ENCODE results near the gene VKORC1. TPM values are rescaled to one million over a fixed set of nuclear protein-coding genes. Genes with fewer than 3 reads are reported as not detected.
A peak's percentile ranks its signal among the peaks of the same experiment; 100 is the strongest.

VKORC1 gene
- total and polyA plus RNA-seq, 4 experiments from 2014 or later = 48.9 to 114 (median 72.5) TPM

DNA sequence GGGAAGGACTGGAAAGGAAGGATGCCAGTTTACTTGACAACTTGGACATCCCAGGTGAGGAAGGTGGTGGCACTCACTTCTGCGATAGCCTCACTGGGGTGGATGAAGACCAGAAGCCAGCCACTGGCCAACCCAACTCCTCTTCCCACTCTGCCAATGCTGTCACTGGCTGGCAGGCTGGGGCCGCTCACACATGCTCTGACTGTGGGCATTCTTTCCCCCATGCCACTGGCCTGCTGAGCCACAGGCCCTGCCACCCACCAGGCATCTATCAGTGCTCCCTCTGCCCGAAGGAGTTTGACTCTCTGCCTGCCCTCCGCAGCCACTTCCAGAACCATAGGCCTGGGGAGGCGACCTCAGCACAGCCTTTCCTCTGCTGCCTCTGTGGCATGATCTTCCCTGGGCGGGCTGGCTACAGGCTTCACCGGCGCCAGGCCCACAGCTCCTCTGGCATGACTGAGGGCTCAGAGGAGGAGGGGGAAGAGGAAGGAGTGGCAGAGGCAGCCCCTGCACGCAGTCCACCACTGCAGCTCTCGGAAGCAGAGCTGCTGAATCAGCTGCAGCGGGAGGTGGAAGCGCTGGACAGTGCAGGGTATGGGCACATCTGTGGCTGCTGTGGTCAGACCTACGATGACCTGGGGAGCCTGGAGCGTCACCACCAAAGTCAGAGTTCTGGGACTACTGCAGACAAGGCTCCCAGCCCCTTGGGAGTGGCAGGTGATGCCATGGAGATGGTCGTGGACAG lies 15.8 kb downstream of the VKORC1 start:
- peak overlapping the region in 1 of 8 donors; percentile 10 for H3K4me3 Mint-ChIP-seq
- Histone ChIP-seq H3K9me3 (ENCODE audit: control insufficient read depth in 1 of 2, low read length in 2 of 2) (no peaks in the 10 kb centered on the region), H3K27ac (ENCODE audit: low read depth, low read length) (no peak overlapping the region), H3K27me3 (ENCODE audit: insufficient read depth, low read length) (no peaks in the 10 kb centered on the region), H3K4me1 (ENCODE audit: insufficient read depth, low read length) (peaks cover 23% of the 10 kb centered on the region), H3K4me3 (ENCODE audit: low read length in 2 of 2) (no peak overlapping the region), H3K36me3 (ENCODE audit: insufficient read depth, low read length) (peaks cover 48% of the 10 kb centered on the region)
- H3K36me3 Mint-ChIP-seq = peaks cover 6 to 62% of the 10 kb centered on the region in 2 donors
- peaks cover 9 to 59% (median 18%) of the 10 kb centered on the region in 4 donors for H3K4me1 Mint-ChIP-seq
- intact Hi-C loops (cut with micrococcal nuclease) = no loop called here
- no peak overlapping the region for H3K27ac Mint-ChIP-seq
- CTCF ChIA-PET (ENCODE audit: partially characterized antibody) = no interaction called here
- POLR2A ChIA-PET (ENCODE audit: partially characterized antibody) = no interaction called here
- no peak for DNase-seq
- H3K9me3 Mint-ChIP-seq = peaks cover 0 to 2% (median 0%) of the 10 kb centered on the region in 8 donors
- peaks cover 0 to 2% of the 10 kb centered on the region in 2 donors for H3K27me3 Mint-ChIP-seq

DNA sequence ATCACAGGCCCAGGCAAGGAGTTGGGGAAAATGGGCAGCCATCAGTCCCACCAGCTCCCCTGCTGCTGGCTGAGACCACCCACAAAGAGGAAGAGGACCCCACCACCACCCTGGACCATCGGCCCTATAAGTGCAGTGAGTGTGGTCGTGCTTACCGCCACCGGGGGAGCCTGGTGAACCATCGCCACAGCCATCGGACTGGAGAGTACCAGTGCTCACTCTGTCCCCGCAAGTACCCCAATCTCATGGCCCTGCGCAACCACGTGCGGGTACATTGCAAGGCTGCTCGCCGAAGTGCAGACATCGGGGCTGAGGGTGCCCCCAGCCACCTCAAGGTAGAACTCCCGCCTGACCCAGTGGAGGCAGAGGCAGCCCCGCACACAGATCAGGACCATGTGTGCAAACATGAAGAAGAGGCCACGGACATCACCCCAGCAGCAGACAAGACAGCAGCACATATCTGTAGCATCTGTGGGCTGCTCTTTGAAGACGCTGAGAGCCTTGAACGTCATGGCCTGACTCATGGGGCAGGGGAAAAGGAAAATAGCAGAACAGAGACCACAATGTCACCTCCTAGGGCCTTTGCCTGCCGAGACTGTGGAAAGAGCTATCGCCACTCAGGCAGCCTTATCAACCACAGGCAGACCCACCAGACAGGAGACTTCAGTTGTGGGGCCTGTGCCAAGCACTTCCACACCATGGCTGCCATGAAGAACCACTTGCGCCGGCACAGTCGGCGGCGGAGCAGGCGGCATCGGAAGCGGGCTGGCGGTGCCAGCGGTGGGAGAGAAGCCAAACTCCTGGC lies 16.8 kb downstream of the VKORC1 start:
- CTCF ChIA-PET (ENCODE audit: partially characterized antibody) = no interaction called here
- POLR2A ChIA-PET (ENCODE audit: partially characterized antibody) = no interaction called here
- H3K27ac Mint-ChIP-seq = peak overlapping the region in 1 of 7 donors; percentile 17

DNA sequence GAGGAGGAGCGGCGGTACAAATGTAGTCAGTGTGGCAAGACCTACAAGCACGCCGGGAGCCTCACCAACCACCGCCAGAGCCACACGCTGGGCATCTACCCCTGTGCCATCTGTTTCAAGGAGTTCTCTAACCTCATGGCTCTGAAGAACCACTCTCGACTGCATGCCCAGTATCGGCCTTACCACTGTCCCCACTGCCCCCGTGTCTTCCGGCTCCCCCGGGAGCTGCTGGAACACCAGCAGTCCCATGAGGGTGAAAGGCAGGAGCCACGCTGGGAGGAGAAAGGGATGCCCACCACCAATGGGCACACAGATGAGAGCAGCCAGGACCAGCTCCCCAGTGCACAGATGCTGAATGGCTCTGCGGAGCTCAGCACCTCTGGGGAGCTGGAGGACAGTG lies 17.6 kb downstream of the VKORC1 start:
- peaks cover 0 to 2% of the 10 kb centered on the region in 2 donors for H3K27me3 Mint-ChIP-seq
- peaks cover 0 to 2% (median 0%) of the 10 kb centered on the region in 8 donors for H3K9me3 Mint-ChIP-seq
- Histone ChIP-seq H3K36me3 (ENCODE audit: insufficient read depth, low read length) (peaks cover 48% of the 10 kb centered on the region), H3K9me3 (ENCODE audit: control insufficient read depth in 1 of 2, low read length in 2 of 2) (no peaks in the 10 kb centered on the region), H3K4me1 (ENCODE audit: insufficient read depth, low read length) (peaks cover 29% of the 10 kb centered on the region), H3K27ac (ENCODE audit: low read depth, low read length) (no peak overlapping the region), H3K4me3 (ENCODE audit: low read length in 2 of 2) (no peak overlapping the region), H3K27me3 (ENCODE audit: insufficient read depth, low read length) (no peaks in the 10 kb centered on the region)
- intact Hi-C loops (cut with micrococcal nuclease) = no loop called here
- DNase-seq = no peak
- peaks cover 6 to 64% of the 10 kb centered on the region in 2 donors for H3K36me3 Mint-ChIP-seq
- peaks cover 13 to 63% (median 26%) of the 10 kb centered on the region in 4 donors for H3K4me1 Mint-ChIP-seq
- ChIA-PET CTCF (ENCODE audit: partially characterized antibody) (no interaction called here), POLR2A (ENCODE audit: partially characterized antibody) (no interaction called here)
- no peak overlapping the region for H3K4me3 Mint-ChIP-seq
- no peak overlapping the region for H3K27ac Mint-ChIP-seq

More for the DNA sequence above, 16.8 kb downstream of the VKORC1 start:
- intact Hi-C loops (cut with micrococcal nuclease) = no loop called here
- Histone ChIP-seq H3K9me3 (ENCODE audit: control insufficient read depth in 1 of 2, low read length in 2 of 2) (no peaks in the 10 kb centered on the region), H3K36me3 (ENCODE audit: insufficient read depth, low read length) (peaks cover 48% of the 10 kb centered on the region), H3K27ac (ENCODE audit: low read depth, low read length) (no peak overlapping the region), H3K4me1 (ENCODE audit: insufficient read depth, low read length) (peaks cover 24% of the 10 kb centered on the region), H3K27me3 (ENCODE audit: insufficient read depth, low read length) (no peaks in the 10 kb centered on the region), H3K4me3 (ENCODE audit: low read length in 2 of 2) (no peak overlapping the region)
- Mint-ChIP-seq H3K27me3 (peaks cover 0 to 2% of the 10 kb centered on the region in 2 donors), H3K4me3 (no peak overlapping the region), H3K36me3 (peaks cover 6 to 65% of the 10 kb centered on the region in 2 donors), H3K4me1 (peaks cover 9 to 61% (median 21%) of the 10 kb centered on the region in 4 donors), H3K9me3 (peaks cover 0 to 2% (median 0%) of the 10 kb centered on the region in 8 donors)
- DNase-seq = no peak

DNA sequence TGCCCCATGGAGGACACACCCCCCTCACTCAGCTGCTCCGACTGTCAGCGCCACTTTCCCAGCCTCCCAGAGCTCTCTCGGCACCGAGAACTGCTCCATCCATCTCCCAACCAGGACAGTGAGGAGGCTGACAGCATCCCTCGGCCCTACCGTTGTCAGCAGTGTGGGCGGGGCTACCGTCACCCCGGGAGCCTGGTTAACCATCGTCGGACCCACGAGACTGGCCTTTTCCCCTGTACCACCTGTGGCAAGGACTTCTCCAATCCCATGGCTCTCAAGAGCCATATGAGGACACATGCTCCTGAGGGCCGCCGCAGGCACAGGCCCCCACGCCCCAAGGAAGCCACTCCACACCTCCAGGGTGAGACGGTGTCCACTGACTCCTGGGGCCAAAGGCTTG lies 18.3 kb downstream of the VKORC1 start:
- peaks cover 0 to 2% of the 10 kb centered on the region in 2 donors for H3K27me3 Mint-ChIP-seq
- peaks cover 17 to 67% (median 31%) of the 10 kb centered on the region in 4 donors for H3K4me1 Mint-ChIP-seq
- DNase-seq = no peak
- Histone ChIP-seq H3K27ac (ENCODE audit: low read depth, low read length) (no peak overlapping the region), H3K9me3 (ENCODE audit: control insufficient read depth in 1 of 2, low read length in 2 of 2) (no peaks in the 10 kb centered on the region), H3K27me3 (ENCODE audit: insufficient read depth, low read length) (no peaks in the 10 kb centered on the region), H3K4me3 (ENCODE audit: low read length in 2 of 2) (no peak overlapping the region), H3K4me1 (ENCODE audit: insufficient read depth, low read length) (peaks cover 27% of the 10 kb centered on the region), H3K36me3 (ENCODE audit: insufficient read depth, low read length) (peaks cover 48% of the 10 kb centered on the region)
- H3K27ac Mint-ChIP-seq = peak overlapping the region in 5 of 7 donors; percentile 30 to 99 (median 93)
- CTCF ChIA-PET (ENCODE audit: partially characterized antibody) = interaction anchor here (1.0 kb wide), 1 partner anchor 66 kb away, joined by 4 read pairs; no protein-coding TSS in a partner anchor
- H3K36me3 Mint-ChIP-seq = peaks cover 6 to 64% of the 10 kb centered on the region in 2 donors
- H3K9me3 Mint-ChIP-seq = peaks cover 0 to 2% (median 0%) of the 10 kb centered on the region in 8 donors
- intact Hi-C loops (cut with micrococcal nuclease) = no loop called here
- H3K4me3 Mint-ChIP-seq = peak overlapping the region in 1 of 8 donors; percentile 99
- POLR2A ChIA-PET (ENCODE audit: partially characterized antibody) = interaction anchor here (0.9 to 4.2 kb wide), 3 partner anchors 17 to 41 kb away, joined by 3 to 61 read pairs (median 4); partner anchors contain the start of genes KAT8 and VKORC1

DNA sequence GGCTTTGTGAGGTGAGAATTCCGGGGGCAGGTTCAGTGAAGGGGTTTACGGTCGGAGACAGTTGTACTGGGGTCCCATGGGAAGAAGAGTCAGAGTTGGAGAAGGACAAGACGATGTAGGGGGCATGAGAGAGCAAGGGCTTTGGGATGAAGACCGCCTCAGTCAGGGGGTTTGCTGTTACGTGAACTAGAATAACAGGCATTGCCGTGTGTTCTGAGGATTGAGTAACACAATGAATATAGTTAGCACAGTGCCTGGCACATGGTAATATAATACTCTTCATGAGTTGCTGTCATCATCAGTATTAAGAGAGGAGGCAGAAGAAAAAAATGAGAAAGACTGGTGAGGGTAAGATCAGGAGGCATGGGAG lies 19.8 kb downstream of the VKORC1 start:
- H3K4me1 Mint-ChIP-seq = peaks cover 17 to 62% (median 28%) of the 10 kb centered on the region in 4 donors
- peaks cover 38% of the 10 kb centered on the region for H3K36me3 ChIP-seq (ENCODE audit: insufficient read depth, low read length)
- peaks cover 6 to 56% of the 10 kb centered on the region in 2 donors for H3K36me3 Mint-ChIP-seq
- no peaks in the 10 kb centered on the region for H3K27me3 ChIP-seq (ENCODE audit: insufficient read depth, low read length)
- H3K27ac ChIP-seq (ENCODE audit: low read depth, low read length) = peak overlapping the region; percentile 87
- H3K27ac Mint-ChIP-seq = peak overlapping the region; percentile 93 to 99 (median 98)
- peaks cover 0 to 2% (median 0%) of the 10 kb centered on the region in 8 donors for H3K9me3 Mint-ChIP-seq
- no peak for DNase-seq
- CTCF ChIA-PET (ENCODE audit: partially characterized antibody) = interaction anchor here (1.0 to 1.2 kb wide), 2 partner anchors 89 to 90 kb away, joined by 3 read pairs; partner anchors contain the start of gene HSD3B7
- H3K4me3 ChIP-seq (ENCODE audit: low read length in 2 of 2) = peak overlapping the region; percentile 57 to 86
- H3K4me3 Mint-ChIP-seq = peak overlapping the region; percentile 89 to 99 (median 94)
- H3K9me3 ChIP-seq (ENCODE audit: control insufficient read depth in 1 of 2, low read length in 2 of 2) = no peaks in the 10 kb centered on the region
- POLR2A ChIA-PET (ENCODE audit: partially characterized antibody) = interaction anchor here (1.2 to 4.2 kb wide), 22 partner anchors 11 to 434 kb away, joined by 3 to 74 read pairs (median 7); partner anchors contain the start of genes ARMC5, BCKDK, FUS and KAT8
- peaks cover 0 to 2% of the 10 kb centered on the region in 2 donors for H3K27me3 Mint-ChIP-seq
- intact Hi-C loops (cut with micrococcal nuclease) = loop anchor here (1.0 kb wide), 10 partner anchors 20 to 795 kb away; partner anchors contain the start of genes ARMC5, CFAP119, FUS and KAT8
- H3K4me1 ChIP-seq (ENCODE audit: insufficient read depth, low read length) = peaks cover 27% of the 10 kb centered on the region

DNA sequence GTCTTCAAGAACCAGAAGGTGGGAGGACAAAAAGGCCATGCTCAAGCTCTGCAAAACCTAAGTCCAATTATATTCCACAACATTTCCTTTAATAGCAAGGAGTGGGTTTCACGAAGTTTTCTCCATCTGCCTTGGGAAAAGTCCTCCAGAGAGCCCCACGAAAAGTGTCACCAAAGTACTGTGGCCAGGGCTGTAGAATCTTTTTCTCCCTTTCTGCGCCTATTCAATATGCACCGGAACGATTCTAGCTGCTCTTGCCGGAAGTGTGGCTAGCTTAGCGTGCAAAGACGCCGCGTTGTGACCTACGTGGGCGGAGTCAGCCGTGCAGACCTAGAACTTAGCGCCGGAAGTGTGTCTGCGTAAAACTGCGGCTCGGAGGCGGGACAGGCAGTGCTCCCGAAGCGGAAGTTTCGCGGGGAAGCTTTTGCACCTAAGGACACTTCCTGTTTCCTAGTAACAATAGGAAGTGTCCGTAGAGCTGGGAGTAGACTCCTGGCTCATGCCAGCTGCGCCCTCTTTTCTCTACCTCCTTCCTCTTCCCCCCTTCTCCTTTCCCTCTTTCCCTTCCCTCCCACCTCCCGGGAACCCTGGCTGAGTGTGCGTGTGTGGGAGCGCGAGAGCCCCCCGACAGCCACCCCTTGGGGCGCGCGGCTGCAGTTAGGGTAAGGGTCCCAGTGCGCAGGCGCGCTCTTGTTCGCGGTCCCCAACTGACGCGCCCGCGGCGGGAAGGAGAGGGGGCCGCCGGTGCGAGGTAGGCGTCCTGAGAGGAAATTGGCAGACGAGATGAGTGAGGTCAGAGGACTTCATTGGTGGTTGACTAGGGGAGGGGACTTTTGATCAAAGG lies 20.4 kb downstream of the VKORC1 start, which contains the start of the genes ZNF646 and ZNF668:
ZNF646 (plus strand) TSS at position 453 of the 844 bp plus-strand sequence. CDS start 1,903 bp downstream, outside the sequence.
ZNF668 (minus strand) TSS at position 271 of the 844 bp plus-strand sequence. CDS start 9,781 bp downstream, outside the sequence.
- Histone ChIP-seq H3K4me1 (ENCODE audit: insufficient read depth, low read length) (peaks cover 27% of the 10 kb centered on the region), H3K36me3 (ENCODE audit: insufficient read depth, low read length) (peaks cover 32% of the 10 kb centered on the region), H3K27ac (ENCODE audit: low read depth, low read length) (peak within 1 kb of the TSS; percentile 87), H3K27me3 (ENCODE audit: insufficient read depth, low read length) (no peaks in the 10 kb centered on the region), H3K9me3 (ENCODE audit: control insufficient read depth in 1 of 2, low read length in 2 of 2) (no peaks in the 10 kb centered on the region), H3K4me3 (ENCODE audit: low read length in 2 of 2) (peak within 1 kb of the TSS; percentile 81 to 86)
- Mint-ChIP-seq H3K36me3 (peaks cover 6 to 51% of the 10 kb centered on the region in 2 donors), H3K9me3 (peaks cover 0 to 2% (median 0%) of the 10 kb centered on the region in 8 donors), H3K27ac (peak within 1 kb of the TSS; percentile 93 to 99 (median 98)), H3K27me3 (peaks cover 0 to 2% of the 10 kb centered on the region in 2 donors), H3K4me1 (peaks cover 20 to 58% (median 30%) of the 10 kb centered on the region in 4 donors), H3K4me3 (peak within 1 kb of the TSS; percentile 92 to 99 (median 97))
- CTCF ChIA-PET (ENCODE audit: partially characterized antibody) = interaction anchor here (0.9 to 1.9 kb wide), 6 partner anchors 43 to 124 kb away, joined by 3 to 10 read pairs (median 4); partner anchors contain the start of genes HSD3B7 and KAT8
- POLR2A ChIA-PET (ENCODE audit: partially characterized antibody) = interaction anchor here (0.8 to 4.2 kb wide), 36 partner anchors 10 to 799 kb away, joined by 3 to 74 read pairs (median 6); partner anchors contain the start of genes ARMC5, BCKDK, FBRS and FUS
- peak; percentile 94 to 99 (median 98) for DNase-seq
- intact Hi-C loops (cut with micrococcal nuclease) = loop anchor here (1.0 kb wide), 10 partner anchors 20 to 795 kb away; partner anchors contain the start of genes ARMC5, CFAP119, FUS and KAT8
